GM19099 (cell line): ENCODE data around the gene RPH3AL.

Experiments
- POLR2A ChIP-seq: IDR thresholded peaks from 3 replicates; pipeline ENCODE4 v1.6.1; 2011; ENCODE audit warnings: low read depth; ENCODE audit not compliant: insufficient read length; ENCODE audit errors: extremely low read depth

RPH3AL gene

GRCh38 chr17:265718-266117 is 86.9 kb downstream of the RPH3AL start:
- TF ChIP-seq POLR2A, result no peak

GRCh38 chr17:263773-264172 is 88.8 kb downstream of the RPH3AL start:
- TF ChIP-seq POLR2A, result no peak

GRCh38 chr17:263271-263670 is 89.3 kb downstream of the RPH3AL start:
- no peak for TF ChIP-seq POLR2A

- TF ChIP-seq POLR2A, result no peak
Measured at GRCh38 chr17:261635-262034, 91.0 kb downstream of the RPH3AL start.

- TF ChIP-seq POLR2A, result no peak
Measured at GRCh38 chr17:260944-261343, 91.7 kb downstream of the RPH3AL start.

GRCh38 chr17:260031-260791 is 92.4 kb downstream of the RPH3AL start:
- TF ChIP-seq POLR2A, result no peak

GRCh38 chr17:259341-259976 is 93.1 kb downstream of the RPH3AL start:
- TF ChIP-seq POLR2A, result no peak

- TF ChIP-seq POLR2A, result no peak
Measured at GRCh38 chr17:258906-259305, 93.7 kb downstream of the RPH3AL start.

GRCh38 chr17:258045-258734 is 94.4 kb downstream of the RPH3AL start:
- no peak for TF ChIP-seq POLR2A

- no peak for TF ChIP-seq POLR2A
Measured at GRCh38 chr17:253091-253846, 99.3 kb downstream of the RPH3AL start.

GRCh38 chr17:252456-252855 is 100.2 kb downstream of the RPH3AL start:
- TF ChIP-seq POLR2A, result no peak

- TF ChIP-seq POLR2A, result no peak
Measured at GRCh38 chr17:251531-251930, 101.1 kb downstream of the RPH3AL start.

- no peak for TF ChIP-seq POLR2A
Measured at GRCh38 chr17:250487-251300, 101.9 kb downstream of the RPH3AL start.

- no peak for TF ChIP-seq POLR2A
Measured at GRCh38 chr17:249236-249993, 103.2 kb downstream of the RPH3AL start.
